GM12878 (cell line): ENCODE data around the gene ABHD8. TPM values are rescaled to one million over a fixed set of nuclear protein-coding genes. Genes with fewer than 3 reads are reported as not detected.

Experiments used
- BMI1 ChIP-seq: fragments of 450-650 bp; IDR thresholded peaks from 2 replicates; pipeline ENCODE4 v1.6.1; 2016; ENCODE audit warnings: mild to moderate bottlenecking, moderate library complexity, borderline replicate concordance
- CHD1 ChIP-seq: IDR thresholded peaks from 2 replicates; pipeline ENCODE4 v1.6.1; 2012; ENCODE audit warnings: low read depth, low read length, improper control_type of control experiment
- CHD4 ChIP-seq: fragments of 200-600 bp; sonication (generic); IDR thresholded peaks from 2 replicates; pipeline ENCODE4 v1.6.1; 2016; ENCODE audit warnings: mild to moderate bottlenecking
- GABPA ChIP-seq: IDR thresholded peaks from 2 replicates; pipeline ENCODE4 v1.6.1; 2014; ENCODE audit warnings: antibody characterized with exemption, low read depth, mild to moderate bottlenecking, inconsistent platforms
- GATAD2B ChIP-seq: fragments of 450-650 bp; conservative IDR thresholded peaks from 2 replicates; pipeline ENCODE4 v1.6.1; 2017; ENCODE audit warnings: low read depth, mild to moderate bottlenecking, moderate library complexity
- IKZF1 ChIP-seq: fragments of 450-650 bp; conservative IDR thresholded peaks from 2 replicates; pipeline ENCODE4 v1.6.1; 2017; ENCODE audit warnings: antibody characterized with exemption, mild to moderate bottlenecking
- IRF4 ChIP-seq: IDR thresholded peaks from 2 replicates; pipeline ENCODE4 v1.6.1; 2011; ENCODE audit warnings: low read depth, low read length
- MTA3 ChIP-seq: IDR thresholded peaks from 2 replicates; pipeline ENCODE4 v1.6.1; 2012; ENCODE audit warnings: low read length, inconsistent platforms, borderline replicate concordance
- NFIC ChIP-seq: IDR thresholded peaks from 2 replicates; pipeline ENCODE4 v1.6.1; 2012; ENCODE audit warnings: low read depth, mild to moderate bottlenecking, inconsistent platforms, low read length, moderate library complexity
- NR2C1 ChIP-seq: fragments of 450-650 bp; IDR thresholded peaks from 2 replicates; pipeline ENCODE4 v1.6.1; 2017; ENCODE audit warnings: antibody characterized with exemption, mild to moderate bottlenecking, moderate library complexity
- NRF1 ChIP-seq: conservative IDR thresholded peaks from 2 replicates; pipeline ENCODE4 v1.6.1; 2011; ENCODE audit warnings: mild to moderate bottlenecking, low read depth, low read length, improper control_type of control experiment
- PML ChIP-seq: IDR thresholded peaks from 2 replicates; pipeline ENCODE4 v1.6.1; 2012; ENCODE audit warnings: low read length, inconsistent platforms
- PRDM15 ChIP-seq: fragments of 450-650 bp; formaldehyde crosslinking; IDR thresholded peaks from 2 replicates; pipeline ENCODE4 v1.4.0; 2020; ENCODE audit warnings: mild to moderate bottlenecking, moderate library complexity
- RAD21 ChIP-seq: IDR thresholded peaks from 2 replicates; pipeline ENCODE4 v1.6.1; 2011; ENCODE audit warnings: mild to moderate bottlenecking, low read depth, low read length, moderate library complexity; ENCODE audit not compliant: insufficient read depth
- TCF7 ChIP-seq: IDR thresholded peaks from 2 replicates; pipeline ENCODE4 v1.6.1; 2014; ENCODE audit warnings: antibody characterized with exemption, borderline replicate concordance
- ZNF274 ChIP-seq: IDR thresholded peaks from one replicate; pipeline ENCODE4 v1.8.0; 2011; ENCODE audit not compliant: insufficient read length, insufficient read depth
- polyA plus RNA-seq, 11 experiments: library from polyadenylated mRNA; depleted of rRNA in 4 of 11; unstranded in 6 of 11; stranded (reverse) in 5 of 11; fragments of >200 nt; fragmentation: Nextera tagmentation in 4 of 11; fragmentation: Illumina TruSeq in 1 of 11; extraction: Ambion mirVana in 4 of 11; extraction: Trizol in 1 of 11; gene quantifications; 1 replicate in 1 of 11; 2 replicates in 10 of 11; pipeline versions ENCODE4 v1.2.1 to v1.2.3, GENCODE V29; 2011 to 2016; ENCODE audit warnings: inconsistent platforms in 2 of 11, missing spikeins in 2 of 11, low read depth in 1 of 11
- total RNA-seq, 4 experiments: library from RNA; depleted of rRNA in 3 of 4; stranded (reverse); fragments of >200 nt in 3 of 4; fragmentation: Illumina TruSeq in 1 of 4; extraction: Trizol in 1 of 4; gene quantifications; 2 replicates each; pipeline versions ENCODE4 v1.2.1 to v1.2.3, GENCODE V29; 2013 to 2021
- TF ChIP-seq, protein P1 (sequence below): fragments of 450-650 bp; IDR thresholded peaks from 2 replicates; pipeline ENCODE4 v1.6.1; 2018; ENCODE audit warnings: borderline replicate concordance, mild to moderate bottlenecking; ENCODE audit not compliant: partially characterized antibody
- TF ChIP-seq, protein P2 (sequence below): IDR thresholded peaks from 2 replicates; pipeline ENCODE4 v1.6.1; 2012; ENCODE audit warnings: low read length, inconsistent platforms
- TF ChIP-seq, protein P3 (sequence below): fragments of 450-650 bp; IDR thresholded peaks from 2 replicates; pipeline ENCODE4 v1.6.1; 2017; ENCODE audit warnings: mild to moderate bottlenecking, low read depth, inconsistent platforms; ENCODE audit not compliant: poor library complexity, severe bottlenecking
- TF ChIP-seq, protein P4 (sequence below): IDR thresholded peaks from 2 replicates; pipeline ENCODE4 v1.6.1; 2011; ENCODE audit warnings: low read depth, low read length, improper control_type of control experiment, borderline replicate concordance

Gene ABHD8
- total and polyA plus RNA-seq, 10 of the 15 experiments (the other 5 are each of a cell fraction or from before 2014, with no cell fraction given): 0.03 to 12.5 (median 6.0) TPM

DNA sequence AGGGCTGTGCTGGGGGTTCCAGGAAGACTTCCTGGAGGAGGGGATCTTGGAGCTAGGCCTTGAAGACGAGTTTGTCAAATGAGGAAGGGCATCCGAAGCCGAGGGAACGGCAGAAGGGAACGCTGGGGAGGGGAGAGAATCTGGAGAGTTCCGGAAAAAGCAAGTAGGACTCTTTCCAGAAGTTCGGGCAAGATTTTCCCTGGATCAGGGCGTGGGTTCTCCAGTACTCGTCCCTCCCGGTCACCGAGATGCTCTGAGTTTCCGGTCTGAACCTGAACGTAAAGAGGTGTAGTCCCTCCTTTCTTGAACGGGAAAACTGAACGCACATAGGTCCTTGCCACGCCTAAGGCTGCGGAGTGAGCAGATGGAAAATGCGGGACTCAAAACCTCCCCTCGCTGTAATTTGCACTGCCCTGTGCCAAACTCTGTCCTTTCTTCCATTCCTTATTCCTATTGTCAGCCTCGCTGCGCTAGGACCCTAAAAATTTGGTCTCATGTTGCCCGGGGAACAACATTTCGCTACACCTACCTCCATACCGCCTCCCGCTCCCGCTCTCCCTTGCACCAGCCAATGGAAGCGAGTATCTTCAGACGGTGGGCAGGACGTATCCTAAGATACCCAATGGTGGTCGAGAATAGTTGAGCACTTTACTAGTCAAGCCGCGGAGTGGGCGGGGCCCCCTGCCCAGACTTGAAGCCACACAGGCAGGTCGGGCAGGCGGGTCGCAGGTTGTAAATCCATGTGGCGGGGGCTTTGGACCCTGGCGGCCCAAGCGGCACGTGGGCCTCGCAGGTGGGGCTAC lies 33.8 kb upstream of the ABHD8 start, which contains the start of gene GTPBP3 (continued):
- no peak for TF ChIP-seq PRDM15 (CRISPR knock-in tag)
- TF ChIP-seq ZNF274: no peak
- TF ChIP-seq MTA3: no peak
- TF ChIP-seq, protein P1, sequence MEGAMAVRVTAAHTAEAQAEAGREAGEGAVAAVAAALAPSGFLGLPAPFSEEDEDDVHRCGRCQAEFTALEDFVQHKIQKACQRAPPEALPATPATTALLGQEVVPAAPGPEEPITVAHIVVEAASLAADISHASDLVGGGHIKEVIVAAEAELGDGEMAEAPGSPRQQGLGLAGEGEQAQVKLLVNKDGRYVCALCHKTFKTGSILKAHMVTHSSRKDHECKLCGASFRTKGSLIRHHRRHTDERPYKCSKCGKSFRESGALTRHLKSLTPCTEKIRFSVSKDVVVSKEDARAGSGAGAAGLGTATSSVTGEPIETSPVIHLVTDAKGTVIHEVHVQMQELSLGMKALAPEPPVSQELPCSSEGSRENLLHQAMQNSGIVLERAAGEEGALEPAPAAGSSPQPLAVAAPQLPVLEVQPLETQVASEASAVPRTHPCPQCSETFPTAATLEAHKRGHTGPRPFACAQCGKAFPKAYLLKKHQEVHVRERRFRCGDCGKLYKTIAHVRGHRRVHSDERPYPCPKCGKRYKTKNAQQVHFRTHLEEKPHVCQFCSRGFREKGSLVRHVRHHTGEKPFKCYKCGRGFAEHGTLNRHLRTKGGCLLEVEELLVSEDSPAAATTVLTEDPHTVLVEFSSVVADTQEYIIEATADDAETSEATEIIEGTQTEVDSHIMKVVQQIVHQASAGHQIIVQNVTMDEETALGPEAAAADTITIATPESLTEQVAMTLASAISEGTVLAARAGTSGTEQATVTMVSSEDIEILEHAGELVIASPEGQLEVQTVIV: peak; percentile 75
- TF ChIP-seq NR2C1: peak; percentile 81
- no peak for TF ChIP-seq RAD21
- TF ChIP-seq, protein P2, sequence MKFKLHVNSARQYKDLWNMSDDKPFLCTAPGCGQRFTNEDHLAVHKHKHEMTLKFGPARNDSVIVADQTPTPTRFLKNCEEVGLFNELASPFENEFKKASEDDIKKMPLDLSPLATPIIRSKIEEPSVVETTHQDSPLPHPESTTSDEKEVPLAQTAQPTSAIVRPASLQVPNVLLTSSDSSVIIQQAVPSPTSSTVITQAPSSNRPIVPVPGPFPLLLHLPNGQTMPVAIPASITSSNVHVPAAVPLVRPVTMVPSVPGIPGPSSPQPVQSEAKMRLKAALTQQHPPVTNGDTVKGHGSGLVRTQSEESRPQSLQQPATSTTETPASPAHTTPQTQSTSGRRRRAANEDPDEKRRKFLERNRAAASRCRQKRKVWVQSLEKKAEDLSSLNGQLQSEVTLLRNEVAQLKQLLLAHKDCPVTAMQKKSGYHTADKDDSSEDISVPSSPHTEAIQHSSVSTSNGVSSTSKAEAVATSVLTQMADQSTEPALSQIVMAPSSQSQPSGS: no peak
- peak; percentile 97 for TF ChIP-seq IKZF1
- TF ChIP-seq CHD1: no peak
- TF ChIP-seq GATAD2B: peak; percentile 41
- TF ChIP-seq CHD4: no peak
- no peak for TF ChIP-seq NRF1
- peak; percentile 65; the same call in 1 of the 2 replicates for TF ChIP-seq IRF4
- TF ChIP-seq NFIC: no peak; the same call in 1 of the 2 replicates
- TF ChIP-seq, protein P3, sequence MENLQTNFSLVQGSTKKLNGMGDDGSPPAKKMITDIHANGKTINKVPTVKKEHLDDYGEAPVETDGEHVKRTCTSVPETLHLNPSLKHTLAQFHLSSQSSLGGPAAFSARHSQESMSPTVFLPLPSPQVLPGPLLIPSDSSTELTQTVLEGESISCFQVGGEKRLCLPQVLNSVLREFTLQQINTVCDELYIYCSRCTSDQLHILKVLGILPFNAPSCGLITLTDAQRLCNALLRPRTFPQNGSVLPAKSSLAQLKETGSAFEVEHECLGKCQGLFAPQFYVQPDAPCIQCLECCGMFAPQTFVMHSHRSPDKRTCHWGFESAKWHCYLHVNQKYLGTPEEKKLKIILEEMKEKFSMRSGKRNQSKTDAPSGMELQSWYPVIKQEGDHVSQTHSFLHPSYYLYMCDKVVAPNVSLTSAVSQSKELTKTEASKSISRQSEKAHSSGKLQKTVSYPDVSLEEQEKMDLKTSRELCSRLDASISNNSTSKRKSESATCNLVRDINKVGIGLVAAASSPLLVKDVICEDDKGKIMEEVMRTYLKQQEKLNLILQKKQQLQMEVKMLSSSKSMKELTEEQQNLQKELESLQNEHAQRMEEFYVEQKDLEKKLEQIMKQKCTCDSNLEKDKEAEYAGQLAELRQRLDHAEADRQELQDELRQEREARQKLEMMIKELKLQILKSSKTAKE: peak; percentile 85
- TF ChIP-seq BMI1: no peak
- TF ChIP-seq PML: peak; percentile 62; the same call in 1 of the 2 replicates
- TF ChIP-seq, protein P4, sequence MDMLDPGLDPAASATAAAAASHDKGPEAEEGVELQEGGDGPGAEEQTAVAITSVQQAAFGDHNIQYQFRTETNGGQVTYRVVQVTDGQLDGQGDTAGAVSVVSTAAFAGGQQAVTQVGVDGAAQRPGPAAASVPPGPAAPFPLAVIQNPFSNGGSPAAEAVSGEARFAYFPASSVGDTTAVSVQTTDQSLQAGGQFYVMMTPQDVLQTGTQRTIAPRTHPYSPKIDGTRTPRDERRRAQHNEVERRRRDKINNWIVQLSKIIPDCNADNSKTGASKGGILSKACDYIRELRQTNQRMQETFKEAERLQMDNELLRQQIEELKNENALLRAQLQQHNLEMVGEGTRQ: no peak
- peak; percentile 93 for TF ChIP-seq GABPA
- TF ChIP-seq TCF7: no peak
